RWPE1 (cell line): ENCODE data around the gene MAJIN.
A peak's percentile ranks its signal among the peaks of the same experiment; 100 is the strongest.

Experiments used
- CTCF ChIA-PET: fragments of 350-600 bp; sonication (Branson Sonifier 250); formaldehyde crosslinking; extraction: SDS; loops from one replicate; lab custom pipeline; 2021; lab: Yijun Ruan, JAX
- POLR2A ChIA-PET: fragments of 400-600 bp; formaldehyde crosslinking; extraction: SDS; loops from one replicate; lab custom pipeline; 2020; ENCODE audit warnings: antibody characterized with exemption; ENCODE audit not compliant: low non-redundant PET; lab: Yijun Ruan, JAX
- DNase-seq: peaks from one replicate; pipeline ENCODE4 v3.0.0; 2012; ENCODE audit warnings: low spot score
- H3K27ac ChIP-seq: fragments of 450-650 bp; 2 replicates; pipeline ENCODE4 v1.5.1; 2017
- TF ChIP-seq, protein P1 (sequence below): fragments of 450-650 bp; conservative IDR thresholded peaks from 2 replicates; pipeline ENCODE4 v1.5.1; 2017; ENCODE audit warnings: low read depth, mild to moderate bottlenecking

MAJIN gene

DNA sequence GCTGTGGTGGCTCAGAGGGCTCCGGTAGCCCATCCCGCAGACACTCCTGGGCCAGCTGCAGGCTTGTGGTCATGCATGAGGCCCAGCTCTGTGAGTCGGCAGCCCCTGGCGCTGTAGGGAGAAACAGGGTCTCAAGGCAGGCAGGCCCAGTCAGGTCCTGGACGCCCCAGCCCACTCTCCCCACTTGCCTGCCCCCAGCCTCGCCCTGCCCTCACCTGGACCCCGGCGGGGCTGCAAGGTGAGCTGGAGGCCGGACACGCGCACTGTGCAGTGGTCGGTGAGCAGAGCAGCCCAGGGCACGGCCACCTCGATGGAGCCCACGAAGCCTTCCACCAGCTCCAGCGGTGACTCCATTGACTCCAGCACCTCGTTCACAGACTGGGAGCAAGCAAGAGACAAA lies 57.8 kb downstream of the MAJIN start:
- no peak for DNase-seq
- peak overlapping the region; percentile 82 for H3K27ac ChIP-seq
- TF ChIP-seq, protein P1, sequence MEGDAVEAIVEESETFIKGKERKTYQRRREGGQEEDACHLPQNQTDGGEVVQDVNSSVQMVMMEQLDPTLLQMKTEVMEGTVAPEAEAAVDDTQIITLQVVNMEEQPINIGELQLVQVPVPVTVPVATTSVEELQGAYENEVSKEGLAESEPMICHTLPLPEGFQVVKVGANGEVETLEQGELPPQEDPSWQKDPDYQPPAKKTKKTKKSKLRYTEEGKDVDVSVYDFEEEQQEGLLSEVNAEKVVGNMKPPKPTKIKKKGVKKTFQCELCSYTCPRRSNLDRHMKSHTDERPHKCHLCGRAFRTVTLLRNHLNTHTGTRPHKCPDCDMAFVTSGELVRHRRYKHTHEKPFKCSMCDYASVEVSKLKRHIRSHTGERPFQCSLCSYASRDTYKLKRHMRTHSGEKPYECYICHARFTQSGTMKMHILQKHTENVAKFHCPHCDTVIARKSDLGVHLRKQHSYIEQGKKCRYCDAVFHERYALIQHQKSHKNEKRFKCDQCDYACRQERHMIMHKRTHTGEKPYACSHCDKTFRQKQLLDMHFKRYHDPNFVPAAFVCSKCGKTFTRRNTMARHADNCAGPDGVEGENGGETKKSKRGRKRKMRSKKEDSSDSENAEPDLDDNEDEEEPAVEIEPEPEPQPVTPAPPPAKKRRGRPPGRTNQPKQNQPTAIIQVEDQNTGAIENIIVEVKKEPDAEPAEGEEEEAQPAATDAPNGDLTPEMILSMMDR, result no peak
- ChIA-PET CTCF (no interaction called here), POLR2A (interaction anchor here (0.5 kb wide), 1 partner anchor 114 kb away, joined by 4 read pairs; no protein-coding TSS in a partner anchor)

DNA sequence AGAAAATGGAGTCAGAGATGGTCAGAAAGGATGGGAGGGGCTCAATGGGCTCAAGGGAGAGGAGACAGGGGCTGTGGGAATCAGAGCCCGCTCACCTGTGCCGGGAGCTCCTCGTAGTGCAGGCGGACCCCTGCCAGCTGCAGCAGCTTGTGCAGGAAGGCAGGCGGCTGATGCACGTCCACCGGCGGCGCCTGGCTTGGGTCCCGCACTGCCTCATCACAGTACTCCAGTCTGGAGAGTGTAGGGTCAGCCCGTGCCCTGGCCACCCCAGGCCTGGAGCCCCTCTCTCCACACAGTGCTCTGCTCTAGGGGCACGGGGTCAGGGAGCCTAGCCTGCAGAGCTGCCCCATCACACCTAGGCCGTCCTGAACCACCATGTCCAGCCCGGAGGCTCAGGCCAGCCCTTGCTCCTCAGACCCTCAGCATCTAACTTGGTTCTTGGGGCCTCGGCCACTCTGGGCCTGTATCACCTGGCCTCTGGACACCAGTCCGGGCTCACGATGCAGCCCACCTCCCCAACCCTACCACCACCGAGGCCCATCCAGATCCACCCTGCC lies 58.7 kb downstream of the MAJIN start:
- CTCF ChIA-PET, result interaction anchor here (3.0 kb wide), 1 partner anchor 101 kb away, joined by 8 read pairs; the partner anchor contains the start of gene ARL2
- DNase-seq, result no peak
- TF ChIP-seq, protein P1, result no peak
- POLR2A ChIA-PET, result no interaction called here
- 0 out of 2 replicates have a peak overlapping the region, but pooled peaks have one; percentile 22 for H3K27ac ChIP-seq

DNA sequence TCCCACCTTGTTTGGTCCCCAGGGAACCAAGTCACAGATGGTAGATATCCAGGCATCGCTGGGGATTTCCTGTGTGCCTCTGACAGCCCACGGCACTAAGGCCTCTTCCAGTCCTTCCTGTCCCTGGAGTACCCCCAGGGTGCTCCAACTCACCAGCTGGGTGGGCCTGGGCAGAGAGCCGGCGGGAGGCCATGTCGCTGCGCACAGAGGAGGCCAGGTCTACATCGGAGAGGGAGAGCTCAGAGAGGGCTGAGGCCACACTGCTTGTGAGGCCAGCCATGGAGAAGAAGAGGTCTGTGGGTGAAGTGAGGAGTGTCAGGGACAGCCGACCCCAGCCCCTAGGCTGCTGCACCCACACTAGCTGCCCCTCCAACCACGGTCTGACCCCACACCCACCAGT lies 60.2 kb downstream of the MAJIN start:
- peak overlapping the region; percentile 22 for H3K27ac ChIP-seq
- ChIA-PET CTCF (interaction anchor here (0.9 to 3.0 kb wide), 3 partner anchors 13 to 102 kb away, joined by 4 to 8 read pairs (median 4); partner anchors contain the start of genes ARL2 and PPP2R5B), POLR2A (interaction anchor here (0.6 to 0.9 kb wide), 2 partner anchors 33 to 66 kb away, joined by 3 read pairs; no protein-coding TSS in a partner anchor)
- TF ChIP-seq, protein P1, result no peak
- no peak for DNase-seq

DNA sequence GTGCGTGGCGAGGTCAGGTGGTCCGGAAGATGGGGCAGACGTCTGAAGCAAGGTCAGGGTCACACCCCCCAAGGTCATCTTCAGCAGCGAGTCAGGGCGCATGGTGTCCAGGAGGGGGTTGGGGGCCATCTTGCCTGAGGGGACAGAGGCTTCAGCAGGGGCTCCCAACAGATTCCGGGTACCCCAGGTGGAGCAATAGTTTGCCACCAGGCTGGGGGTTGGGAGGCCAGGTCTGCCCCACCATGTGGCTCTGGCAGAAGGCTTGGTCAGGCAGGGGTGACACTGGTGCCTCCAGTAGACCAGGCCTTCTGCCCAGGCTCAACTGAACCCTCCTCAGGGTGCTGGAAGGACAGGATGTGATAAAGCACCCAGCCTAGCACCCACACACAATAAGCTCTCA lies 60.8 kb downstream of the MAJIN start:
- TF ChIP-seq, protein P1, result no peak
- ChIA-PET CTCF (interaction anchor here (0.5 to 3.0 kb wide), 3 partner anchors 17 to 103 kb away, joined by 3 to 8 read pairs (median 4); partner anchors contain the start of gene ARL2), POLR2A (interaction anchor here (0.9 kb wide), 1 partner anchor 65 kb away, joined by 3 read pairs; no protein-coding TSS in a partner anchor)
- H3K27ac ChIP-seq, result peak overlapping the region; percentile 22; the same call in 1 of the 2 replicates
- no peak for DNase-seq

DNA sequence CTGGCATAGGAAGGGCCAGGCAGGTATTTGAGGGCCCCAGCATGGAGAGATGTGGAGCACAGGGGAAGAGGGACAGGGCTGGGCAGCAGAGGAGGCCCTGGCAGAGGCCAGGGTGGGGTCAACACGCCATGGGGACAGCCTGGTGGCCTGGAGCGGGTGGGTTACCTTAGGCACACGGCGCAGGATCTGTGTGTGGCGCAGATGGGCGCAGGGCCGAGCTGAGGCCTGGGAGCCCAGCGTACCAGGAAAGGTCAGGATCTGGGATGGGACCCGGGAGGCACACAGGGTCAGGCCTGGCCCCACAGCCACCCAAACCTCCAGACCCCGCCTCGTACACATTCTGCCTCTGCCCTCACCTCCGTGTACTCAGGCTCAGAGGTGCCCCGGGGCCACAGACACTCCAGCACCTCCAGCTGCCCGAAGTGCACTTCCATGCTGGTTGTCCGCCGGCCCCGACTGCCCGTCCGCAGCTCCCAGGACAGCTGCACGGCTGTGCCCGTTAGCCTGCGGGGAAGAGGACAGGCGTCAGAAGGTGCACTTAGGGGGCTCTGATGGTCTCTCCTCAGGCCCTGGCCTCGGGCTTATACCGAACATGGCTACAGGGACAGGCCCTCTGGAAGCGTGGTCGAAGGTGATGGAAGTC lies 61.3 kb downstream of the MAJIN start:
- DNase-seq, result no peak
- H3K27ac ChIP-seq, result no peak overlapping the region
- TF ChIP-seq, protein P1, result no peak
- ChIA-PET CTCF (interaction anchor here (0.5 to 3.0 kb wide), 2 partner anchors 59 to 104 kb away, joined by 3 to 8 read pairs; partner anchors contain the start of gene ARL2), POLR2A (no interaction called here)

DNA sequence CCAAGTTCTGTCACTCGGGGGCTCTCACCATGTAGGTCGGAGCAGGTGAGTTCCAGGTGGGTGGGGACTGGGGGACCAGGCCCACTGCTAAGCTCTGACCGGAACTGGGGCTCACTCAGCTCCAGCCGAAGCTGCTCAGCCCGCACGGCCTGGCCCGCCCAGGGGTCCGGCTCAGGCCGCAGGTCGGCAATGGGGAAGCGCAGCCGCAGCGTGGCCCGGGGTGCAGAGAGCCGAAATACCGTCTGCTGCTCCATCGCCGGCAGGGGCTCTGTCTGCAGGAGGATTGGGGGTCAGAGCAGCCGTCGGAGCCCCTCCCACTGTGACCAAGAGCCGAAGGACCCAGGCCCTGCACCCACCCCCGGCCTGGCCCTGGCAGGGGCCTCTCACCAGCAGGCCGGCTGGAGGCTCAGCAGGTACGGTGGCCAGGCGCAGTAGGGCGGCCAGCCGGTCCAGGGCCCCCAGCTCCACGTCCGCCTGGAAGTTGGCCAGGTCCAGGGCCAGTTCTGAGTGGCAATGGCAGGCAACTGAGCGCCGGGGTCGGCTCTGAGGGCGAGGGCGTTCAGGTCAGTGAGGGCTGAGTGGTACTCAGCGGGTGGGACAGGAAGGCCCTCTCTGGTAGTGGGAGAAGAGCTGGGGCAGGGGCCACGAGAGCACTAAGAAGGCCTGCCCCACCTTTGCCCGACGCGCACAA lies 62.1 kb downstream of the MAJIN start:
- ChIA-PET CTCF (interaction anchor here (0.7 kb wide), 2 partner anchors 61 to 1636 kb away, joined by 3 to 4 read pairs; partner anchors contain the start of gene ZDHHC24), POLR2A (no interaction called here)
- no peak for DNase-seq
- TF ChIP-seq, protein P1, result no peak
- no peak overlapping the region for H3K27ac ChIP-seq
